ENCODE data around the gene RTF1. TPM values are rescaled to one million over a fixed set of nuclear protein-coding genes. Genes with fewer than 3 reads are reported as not detected.
A peak's percentile ranks its signal among the peaks of the same experiment; 100 is the strongest.
"Not testable (repeated sequence)": the region's sequence is repeated elsewhere in the genome, so short reads cannot be mapped to it uniquely, and the experiment has no call there.

Gene RTF1
- 47.6 and 55.3 TPM in 2 replicates for total RNA-seq (2021)
- percentile 75 among the genes with signal in this experiment for Bru-seq, nascent RNA
- percentile 80 among the genes with signal in this experiment for BruChase-seq, experiment 1, labeled RNA remaining after a 2-hour chase
- percentile 87 among the genes with signal in this experiment for BruChase-seq, experiment 2, labeled RNA remaining after a 6-hour chase
- long read RNA-seq, full-length matches to known transcripts = 106 of 187 reads
- long read RNA-seq, partial matches to known transcripts = 62 of 187 reads
- long read RNA-seq, other reads (novel, unspliced or antisense) = 19 of 187 reads

DNA sequence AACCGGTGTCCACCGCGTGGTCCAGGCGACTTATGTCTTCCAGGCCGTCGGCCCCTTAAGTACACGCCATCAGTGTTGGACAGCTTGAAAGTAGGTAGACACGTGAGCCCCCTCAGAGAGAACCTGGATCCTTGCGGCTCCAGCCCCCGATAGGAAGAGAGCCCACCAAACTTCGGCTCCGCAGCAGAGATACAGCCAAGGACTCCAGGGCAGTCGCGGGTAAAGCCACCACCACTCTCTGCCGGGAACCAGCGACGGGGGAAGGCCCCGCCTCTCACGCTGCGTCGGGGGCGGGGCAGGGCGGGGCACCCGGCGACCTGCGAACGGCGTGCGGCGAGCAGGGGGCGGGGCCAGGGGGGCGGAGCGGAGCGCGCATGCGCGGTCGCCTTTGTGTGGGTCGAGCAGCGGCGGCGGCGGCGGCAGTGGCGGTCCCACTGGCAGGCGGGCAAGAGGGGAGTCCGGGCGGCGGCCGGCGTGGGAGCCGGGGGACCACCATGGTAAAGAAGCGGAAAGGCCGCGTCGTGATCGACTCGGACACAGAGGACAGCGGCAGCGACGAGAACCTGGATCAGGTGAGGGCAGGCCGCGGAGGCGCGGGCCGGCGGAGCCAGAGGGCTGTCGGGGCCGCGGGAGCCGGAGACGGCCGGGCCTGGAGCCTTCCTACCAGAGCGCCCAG, at the start of gene RTF1:
Gene RTF1, plus strand, starts transcription at position 354 of the 676 bp plus-strand sequence. Its CDS starts 21 bp downstream, at position 375.
- Histone ChIP-seq H3K27ac (ENCODE audit: low read depth, low read length, poor library complexity, severe bottlenecking) (peak within 1 kb of the TSS; percentile 88), H3K36me3 (ENCODE audit: insufficient read depth, low read length, poor library complexity, severe bottlenecking) (no peaks in the 10 kb centered on the region), H3K27me3 (replicated peaks; ENCODE audit: insufficient read depth, low read depth, low read length, poor library complexity) (no peaks in the 10 kb centered on the region), H3K9me3 (ENCODE audit: low read depth, low read length, poor library complexity, severe bottlenecking) (no peaks in the 10 kb centered on the region), H3K4me3 (ENCODE audit: low read depth, low read length, poor library complexity, severe bottlenecking) (peak within 1 kb of the TSS; percentile 74), H3K4me1 (ENCODE audit: insufficient read depth, low read length, poor library complexity, severe bottlenecking) (peaks cover 9% of the 10 kb centered on the region)
- no TSS peak for BruUV-seq (replicated peaks)
- intact Hi-C loops (cut with micrococcal nuclease; ENCODE audit: unreplicated experiment) = no loop called here
- DNase-seq (ENCODE audit: low spot score) = peak; percentile 94
- ChIA-PET CTCF (no interaction called here), POLR2A (ENCODE audit: low non-redundant PET) (no interaction called here)
- TF ChIP-seq, protein P1, sequence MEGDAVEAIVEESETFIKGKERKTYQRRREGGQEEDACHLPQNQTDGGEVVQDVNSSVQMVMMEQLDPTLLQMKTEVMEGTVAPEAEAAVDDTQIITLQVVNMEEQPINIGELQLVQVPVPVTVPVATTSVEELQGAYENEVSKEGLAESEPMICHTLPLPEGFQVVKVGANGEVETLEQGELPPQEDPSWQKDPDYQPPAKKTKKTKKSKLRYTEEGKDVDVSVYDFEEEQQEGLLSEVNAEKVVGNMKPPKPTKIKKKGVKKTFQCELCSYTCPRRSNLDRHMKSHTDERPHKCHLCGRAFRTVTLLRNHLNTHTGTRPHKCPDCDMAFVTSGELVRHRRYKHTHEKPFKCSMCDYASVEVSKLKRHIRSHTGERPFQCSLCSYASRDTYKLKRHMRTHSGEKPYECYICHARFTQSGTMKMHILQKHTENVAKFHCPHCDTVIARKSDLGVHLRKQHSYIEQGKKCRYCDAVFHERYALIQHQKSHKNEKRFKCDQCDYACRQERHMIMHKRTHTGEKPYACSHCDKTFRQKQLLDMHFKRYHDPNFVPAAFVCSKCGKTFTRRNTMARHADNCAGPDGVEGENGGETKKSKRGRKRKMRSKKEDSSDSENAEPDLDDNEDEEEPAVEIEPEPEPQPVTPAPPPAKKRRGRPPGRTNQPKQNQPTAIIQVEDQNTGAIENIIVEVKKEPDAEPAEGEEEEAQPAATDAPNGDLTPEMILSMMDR (conservative IDR thresholded peaks at IDR 0.05; ENCODE audit: low read depth, low read length) = no peak
- no peak for TF ChIP-seq EZH2 (IDR thresholded peaks at IDR 0.05; ENCODE audit: borderline replicate concordance, low read depth, low read length, poor library complexity, severe bottlenecking)

DNA sequence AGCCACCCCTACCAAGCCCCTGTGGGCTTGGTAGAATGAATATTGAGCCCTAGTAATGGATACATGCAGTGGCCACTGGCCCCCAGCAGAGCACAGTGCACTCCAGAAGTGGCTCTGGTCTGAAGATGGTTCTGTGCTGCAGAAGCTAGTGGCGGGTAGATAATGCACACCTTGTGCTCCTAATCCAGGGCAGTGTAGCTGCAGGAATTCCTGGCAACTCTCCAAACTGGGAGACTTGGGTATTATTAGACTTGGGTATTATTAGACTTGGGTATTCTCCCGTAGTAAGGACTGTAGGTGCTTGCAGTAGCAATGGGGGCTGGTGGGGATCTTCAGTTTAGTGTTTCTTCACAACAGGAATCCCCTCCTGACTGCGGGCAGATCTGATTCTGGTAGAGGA, 49.5 kb upstream of the RTF1 start:
- CTCF ChIA-PET = no interaction called here
- no peaks in the 10 kb centered on the region for H3K4me1 ChIP-seq (ENCODE audit: insufficient read depth, low read length, poor library complexity, severe bottlenecking)
- no peaks in the 10 kb centered on the region for H3K9me3 ChIP-seq (ENCODE audit: low read depth, low read length, poor library complexity, severe bottlenecking)
- H3K4me3 ChIP-seq (ENCODE audit: low read depth, low read length, poor library complexity, severe bottlenecking) = no peak overlapping the region
- DNase-seq (ENCODE audit: low spot score) = no peak
- TF ChIP-seq, protein P1 (conservative IDR thresholded peaks at IDR 0.05; ENCODE audit: low read depth, low read length) = no peak
- TF ChIP-seq EZH2 (IDR thresholded peaks at IDR 0.05; ENCODE audit: borderline replicate concordance, low read depth, low read length, poor library complexity, severe bottlenecking) = no peak
- no TSS peak for BruUV-seq (replicated peaks)
- H3K27ac ChIP-seq (ENCODE audit: low read depth, low read length, poor library complexity, severe bottlenecking) = no peak overlapping the region
- intact Hi-C loops (cut with micrococcal nuclease; ENCODE audit: unreplicated experiment) = no loop called here
- peaks cover 98% of the 10 kb centered on the region for H3K36me3 ChIP-seq (ENCODE audit: insufficient read depth, low read length, poor library complexity, severe bottlenecking)
- no peaks in the 10 kb centered on the region for H3K27me3 ChIP-seq (replicated peaks; ENCODE audit: insufficient read depth, low read depth, low read length, poor library complexity)
- POLR2A ChIA-PET (ENCODE audit: low non-redundant PET) = interaction anchor here (0.6 kb wide), 1 partner anchor 417 kb away, joined by 22 read pairs; no protein-coding TSS in a partner anchor

DNA sequence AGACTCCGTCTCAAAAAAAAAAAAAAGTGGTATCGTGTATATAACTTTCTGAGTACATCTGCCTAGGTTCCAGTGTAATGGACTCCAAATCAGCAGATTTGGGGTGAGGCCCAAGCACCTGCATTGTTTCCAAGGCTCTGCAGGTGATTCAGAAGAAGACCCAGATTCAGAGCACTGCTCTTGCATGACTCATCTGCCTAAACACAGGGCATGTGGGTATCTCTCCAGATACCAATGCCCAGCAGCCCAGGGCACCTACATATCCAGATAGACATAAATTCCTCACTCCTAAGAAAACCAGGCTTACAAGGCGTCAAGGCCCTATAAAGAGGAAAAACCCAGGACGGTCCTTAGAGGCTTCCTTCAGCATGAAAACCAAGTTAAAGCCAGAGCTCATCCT, 38.9 kb upstream of the RTF1 start:
- no TSS peak for BruUV-seq (replicated peaks)
- no peak overlapping the region for H3K4me3 ChIP-seq (ENCODE audit: low read depth, low read length, poor library complexity, severe bottlenecking)
- CTCF ChIA-PET = no interaction called here
- no peak for TF ChIP-seq EZH2 (IDR thresholded peaks at IDR 0.05; ENCODE audit: borderline replicate concordance, low read depth, low read length, poor library complexity, severe bottlenecking)
- TF ChIP-seq, protein P1 (conservative IDR thresholded peaks at IDR 0.05; ENCODE audit: low read depth, low read length) = no peak
- no peak overlapping the region for H3K27ac ChIP-seq (ENCODE audit: low read depth, low read length, poor library complexity, severe bottlenecking)
- H3K36me3 ChIP-seq (ENCODE audit: insufficient read depth, low read length, poor library complexity, severe bottlenecking) = peaks cover 81% of the 10 kb centered on the region
- intact Hi-C loops (cut with micrococcal nuclease; ENCODE audit: unreplicated experiment) = no loop called here
- DNase-seq (ENCODE audit: low spot score) = no peak
- no peaks in the 10 kb centered on the region for H3K4me1 ChIP-seq (ENCODE audit: insufficient read depth, low read length, poor library complexity, severe bottlenecking)
- H3K27me3 ChIP-seq (replicated peaks; ENCODE audit: insufficient read depth, low read depth, low read length, poor library complexity) = no peaks in the 10 kb centered on the region
- no peaks in the 10 kb centered on the region for H3K9me3 ChIP-seq (ENCODE audit: low read depth, low read length, poor library complexity, severe bottlenecking)
- POLR2A ChIA-PET (ENCODE audit: low non-redundant PET) = no interaction called here

DNA sequence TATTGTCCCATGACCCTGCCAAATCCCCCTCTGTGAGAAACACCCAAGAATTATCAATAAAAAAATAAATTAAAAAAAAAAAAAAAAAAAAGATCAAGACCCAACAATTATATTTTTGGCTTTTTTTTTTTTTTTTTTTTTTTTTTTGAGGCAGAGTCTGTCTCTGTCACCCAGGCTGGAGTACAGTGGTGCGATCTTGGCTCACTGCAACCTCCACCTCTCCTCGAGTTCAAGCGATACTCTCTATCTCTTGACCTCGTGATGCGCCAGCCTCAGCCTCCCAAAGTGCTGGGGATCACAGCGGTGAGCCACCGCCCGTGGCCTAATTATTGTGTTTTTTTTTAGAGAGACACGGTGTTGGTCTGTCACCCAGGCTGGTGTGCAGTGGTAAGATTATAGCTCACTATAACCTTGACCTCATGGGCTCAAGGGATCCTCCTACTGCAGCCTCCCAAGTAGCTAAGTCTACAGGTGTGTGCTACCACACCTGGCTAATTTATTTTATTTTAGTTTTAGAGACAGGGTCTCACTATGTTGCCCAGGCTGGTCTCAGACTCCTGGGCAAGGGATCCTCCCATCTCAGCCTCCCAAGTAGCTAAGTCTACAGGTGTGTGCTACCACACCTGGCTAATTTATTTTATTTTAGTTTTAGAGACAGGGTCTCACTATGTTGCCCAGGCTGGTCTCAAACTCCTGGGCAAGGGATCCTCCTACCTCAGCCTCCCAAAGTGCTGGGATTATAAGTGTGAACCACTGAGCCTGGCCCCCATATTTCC, 32.7 kb upstream of the RTF1 start:
- peaks cover 28% of the 10 kb centered on the region for H3K36me3 ChIP-seq (ENCODE audit: insufficient read depth, low read length, poor library complexity, severe bottlenecking)
- H3K27me3 ChIP-seq (replicated peaks; ENCODE audit: insufficient read depth, low read depth, low read length, poor library complexity); H3K27ac ChIP-seq (ENCODE audit: low read depth, low read length, poor library complexity, severe bottlenecking); DNase-seq (ENCODE audit: low spot score); CTCF ChIA-PET; H3K4me1 ChIP-seq (ENCODE audit: insufficient read depth, low read length, poor library complexity, severe bottlenecking); H3K4me3 ChIP-seq (ENCODE audit: low read depth, low read length, poor library complexity, severe bottlenecking); BruUV-seq (replicated peaks); H3K9me3 ChIP-seq (ENCODE audit: low read depth, low read length, poor library complexity, severe bottlenecking); intact Hi-C loops (cut with micrococcal nuclease; ENCODE audit: unreplicated experiment); POLR2A ChIA-PET (ENCODE audit: low non-redundant PET): not testable (repeated sequence)

Data from A673 (cell line).